Activated naive CD8-positive, alpha-beta T cell treated with anti-CD3 and anti-CD28 coated beads, Interleukin-2, amount 50 U/mL, for 16 hours (primary cell): ENCODE results near the gene SLC22A7.

Experiments
- DNase-seq: peaks from one replicate; pipeline ENCODE4 v3.0.0-alpha.2; 2020; ENCODE audit warnings: low read depth, low spot score

The SLC22A7 gene

GRCh38 chr6:43267619-43268354, 30.3 kb upstream of the SLC22A7 start:
- no peak for DNase-seq

GRCh38 chr6:43268355-43268700, 29.7 kb upstream of the SLC22A7 start:
- DNase-seq: no peak

GRCh38 chr6:43268782-43269272, 29.2 kb upstream of the SLC22A7 start:
- DNase-seq: no peak

GRCh38 chr6:43269273-43270007, 28.6 kb upstream of the SLC22A7 start:
- DNase-seq: no peak

- DNase-seq: no peak
Observed at GRCh38 chr6:43271103-43271815, 26.8 kb upstream of the SLC22A7 start.

GRCh38 chr6:43271944-43272343, 26.1 kb upstream of the SLC22A7 start:
- DNase-seq: no peak

- DNase-seq: no peak
Observed at GRCh38 chr6:43273707-43274106, 24.4 kb upstream of the SLC22A7 start.

- no peak for DNase-seq
Observed at GRCh38 chr6:43274127-43274915, 23.7 kb upstream of the SLC22A7 start.

- DNase-seq: no peak
Observed at GRCh38 chr6:43274916-43275597, 23.0 kb upstream of the SLC22A7 start.

- no peak for DNase-seq
Observed at GRCh38 chr6:43275801-43276576, 22.1 kb upstream of the SLC22A7 start.

GRCh38 chr6:43276577-43277305, 21.3 kb upstream of the SLC22A7 start:
- no peak for DNase-seq

GRCh38 chr6:43277306-43277642, 20.8 kb upstream of the SLC22A7 start:
- no peak for DNase-seq

GRCh38 chr6:43277643-43278523, 20.2 kb upstream of the SLC22A7 start:
- DNase-seq: no peak

- no peak for DNase-seq
Observed at GRCh38 chr6:43278524-43279078, 19.5 kb upstream of the SLC22A7 start.

- no peak for DNase-seq
Observed at GRCh38 chr6:43280234-43280633, 17.8 kb upstream of the SLC22A7 start.

GRCh38 chr6:43282060-43282459, 16.0 kb upstream of the SLC22A7 start:
- no peak for DNase-seq

- DNase-seq: no peak
Observed at GRCh38 chr6:43282636-43283513, 15.2 kb upstream of the SLC22A7 start.
